H1 (cell line): ENCODE measurements around the gene CAMK2G. TPM values are rescaled to one million over a fixed set of nuclear protein-coding genes. Genes with fewer than 3 reads are reported as not detected.

ENCODE experiments used
- BACH1 ChIP-seq: IDR thresholded peaks from 2 replicates; pipeline ENCODE4 v1.6.1; 2012; ENCODE audit warnings: low read length, improper control_type of control experiment
- CBX5 ChIP-seq: fragments of 300-800, 300-1000 bp; sonication (generic); IDR thresholded peaks from 2 replicates; pipeline ENCODE4 v1.7.1; 2016; ENCODE audit warnings: antibody characterized with exemption, low read length, low read depth
- CHD1 ChIP-seq: IDR thresholded peaks from 2 replicates; pipeline ENCODE4 v1.6.1; 2012; ENCODE audit warnings: low read depth, low read length, improper control_type of control experiment
- CTCF ChIP-seq, 3 experiments: IDR thresholded peaks; 1 replicate in 2 of 3; 2 replicates in 1 of 3; pipeline versions ENCODE4 v1.5.1 to v1.6.1; 2011; ENCODE audit warnings: low read length in 3 of 3, mild to moderate bottlenecking in 3 of 3, inconsistent platforms in 2 of 3, low read depth in 1 of 3, moderate library complexity in 1 of 3; ENCODE audit not compliant: insufficient read depth in 1 of 3; ENCODE audit errors: control extremely low read depth in 1 of 3
- FOSL1 ChIP-seq: IDR thresholded peaks from 2 replicates; pipeline ENCODE4 v1.6.1; 2011; ENCODE audit warnings: mild to moderate bottlenecking, low read depth, low read length, moderate library complexity; ENCODE audit not compliant: insufficient read depth
- SP2 ChIP-seq: IDR thresholded peaks from 2 replicates; pipeline ENCODE4 v1.6.1; 2012; ENCODE audit warnings: mild to moderate bottlenecking, low read length, inconsistent platforms
- polyA plus RNA-seq, 7 experiments: library from polyadenylated mRNA; depleted of rRNA in 3 of 7; stranded (reverse) in 5 of 7; unstranded in 2 of 7; fragments of >200 nt in 5 of 7; fragments of 200-250 nt in 2 of 7; gene quantifications; 1 replicate in 5 of 7; 2 replicates in 1 of 7; 4 replicates in 1 of 7; pipeline versions ENCODE4 v1.2.1 to v1.2.3, GENCODE V29; 2011 to 2013; ENCODE audit warnings: missing spikeins in 2 of 7, mixed read lengths in 2 of 7
- total RNA-seq: library from RNA; stranded (reverse); fragmentation: NEBNext Ultra II Directional; extraction: Animal tissue kit (Norgen Biotek cat#: 25700); gene quantifications from 2 replicates; pipeline ENCODE4 v1.2.1, GENCODE V29; 2021

The CAMK2G gene
- total and polyA plus RNA-seq, 2 of the 8 experiments (the other 6 are each of a cell fraction or from before 2014, with no cell fraction given): 28.9 to 31.7 TPM

DNA sequence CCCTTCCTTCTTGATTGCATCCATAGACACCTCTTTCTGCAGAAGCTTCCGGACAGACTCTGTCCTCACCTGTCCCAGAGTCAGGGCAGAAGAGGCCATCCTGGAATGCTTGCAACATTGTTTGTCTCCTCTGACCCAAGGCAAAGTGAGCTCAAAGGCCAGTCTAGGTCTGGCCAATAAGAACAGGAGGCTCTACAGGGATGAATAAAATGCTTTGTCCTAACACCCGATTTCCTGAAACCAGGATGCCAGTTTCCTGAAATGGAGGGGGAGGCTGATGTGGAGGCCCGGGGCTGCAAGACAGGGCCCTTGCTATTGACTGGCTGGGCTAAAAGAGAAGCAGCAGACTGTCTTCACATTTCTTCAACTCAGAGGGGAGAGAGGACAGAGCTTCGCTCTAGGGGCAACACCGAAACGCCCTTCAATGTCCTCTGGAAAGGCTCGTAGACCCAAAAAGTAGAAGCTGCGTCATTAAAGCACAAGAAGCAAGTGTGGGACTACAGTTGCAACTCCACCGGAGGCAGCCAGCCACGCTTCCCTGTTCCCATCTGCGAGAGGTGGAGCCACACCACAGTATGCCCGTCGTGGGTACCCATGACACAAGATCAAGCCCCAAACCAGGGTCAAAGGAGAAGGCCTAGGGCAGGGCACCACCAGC, 33.8 kb downstream of the CAMK2G start (continued):
- TF ChIP-seq CBX5 (no peak), FOSL1 (no peak), CTCF (IDR thresholded peaks at IDR 0.05; ENCODE audit: control extremely low read depth in 1 of 3, insufficient read depth in 1 of 3, low read depth in 1 of 3, low read length in 3 of 3) (no peak), CHD1 (no peak), BACH1 (no peak), SP2 (no peak)
